GM12875 (cell line): ENCODE data around the gene ANKH.
"Not testable (repeated sequence)": the region's sequence is repeated elsewhere in the genome, so short reads cannot be mapped to it uniquely, and the experiment has no call there.

Experiments
- H3K4me3 ChIP-seq: one replicate; pipeline ENCODE4 v1.5.1; 2011; ENCODE audit warnings: low read depth, low read length, control low read depth
- CTCF ChIP-seq: IDR thresholded peaks from 2 replicates; pipeline ENCODE4 v1.5.1; 2011; ENCODE audit warnings: low read depth, mild to moderate bottlenecking, control low read depth, inconsistent platforms, low read length, moderate library complexity, borderline replicate concordance; ENCODE audit not compliant: insufficient read depth

Gene ANKH

GRCh38 chr5:14853685-14854084, 17.9 kb downstream of the ANKH start:
- no peak overlapping the region for H3K4me3 ChIP-seq
- no peak for TF ChIP-seq CTCF

- no peak for TF ChIP-seq CTCF
- no peak overlapping the region for H3K4me3 ChIP-seq
These were observed 18.8 kb downstream of the ANKH start for GRCh38 chr5:14852779-14853178.

- H3K4me3 ChIP-seq, result no peak overlapping the region
- no peak for TF ChIP-seq CTCF
These were observed 19.5 kb downstream of the ANKH start for GRCh38 chr5:14851999-14852526.

GRCh38 chr5:14851597-14851996, 20.0 kb downstream of the ANKH start:
- no peak for TF ChIP-seq CTCF
- no peak overlapping the region for H3K4me3 ChIP-seq

GRCh38 chr5:14851050-14851419, 20.5 kb downstream of the ANKH start:
- no peak overlapping the region for H3K4me3 ChIP-seq
- TF ChIP-seq CTCF, result no peak

- no peak for TF ChIP-seq CTCF
These were observed 21.0 kb downstream of the ANKH start for GRCh38 chr5:14850419-14851049.

GRCh38 chr5:14849516-14850294, 21.9 kb downstream of the ANKH start:
- TF ChIP-seq CTCF, result no peak
- no peak overlapping the region for H3K4me3 ChIP-seq

More at GRCh38 chr5:14850419-14851049, 21.0 kb downstream of the ANKH start:
- H3K4me3 ChIP-seq, result no peak overlapping the region

GRCh38 chr5:14848942-14849341, 22.6 kb downstream of the ANKH start:
- not testable (repeated sequence) for H3K4me3 ChIP-seq
